ENCODE results near the gene DLEC1.

DNA sequence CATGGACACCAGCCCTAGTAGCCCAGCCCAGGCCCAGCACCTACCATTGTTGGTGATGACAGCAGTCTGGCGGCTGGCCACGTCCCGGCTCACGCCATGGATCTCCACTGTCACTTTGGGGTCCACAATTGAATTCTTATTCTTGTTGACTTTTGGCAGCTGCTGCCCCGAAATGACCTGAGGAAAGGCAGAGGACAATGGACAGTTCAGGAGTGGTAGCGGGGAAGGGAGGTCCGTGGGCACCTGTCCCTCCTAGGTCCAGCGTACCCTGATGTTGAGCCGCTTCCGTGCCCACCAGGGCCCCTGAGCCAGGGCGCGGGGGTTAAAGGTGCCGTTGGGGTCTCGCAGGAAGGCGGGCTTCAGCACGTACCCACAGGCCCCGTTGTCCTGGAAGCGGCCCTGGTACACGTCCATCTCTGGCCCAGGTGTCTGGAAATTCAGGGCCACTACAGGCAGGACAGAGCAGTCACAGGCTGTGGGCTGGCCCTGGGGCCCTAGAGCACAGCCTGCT is 30.8 kb upstream of the DLEC1 start:
- TF ChIP-seq EZH2 (IDR thresholded peaks at IDR 0.05; ENCODE audit: insufficient read depth, poor library complexity, severe bottlenecking) (no peak), EZH2phosphoT487 (IDR thresholded peaks at IDR 0.05; ENCODE audit: insufficient read depth, low read depth) (no peak)
